ENCODE results near the gene WNT11.

Gene WNT11

GRCh38 chr11:76206327-76207081, at the start of gene WNT11:
Gene WNT11, minus strand, starts transcription at chr11:76206502. Its CDS starts 95 bp downstream, at chr11:76206407.
- DNase-seq: peak; percentile 15
- ATAC-seq (replicated peaks): peak; percentile 20 to 26
- H3K27ac Mint-ChIP-seq: no peak within 1 kb of the TSS

GRCh38 chr11:76253416-76253815, 47.1 kb upstream of the WNT11 start:
- no peak overlapping the region for H3K4me3 Mint-ChIP-seq
- peaks cover 0 to 6% of the 10 kb centered on the region in 2 donors for H3K9me3 Mint-ChIP-seq
- H3K27ac Mint-ChIP-seq: no peak overlapping the region
- H3K4me1 Mint-ChIP-seq: no peaks in the 10 kb centered on the region
- H3K36me3 Mint-ChIP-seq: peaks cover 0 to 11% of the 10 kb centered on the region in 2 donors
- DNase-seq: no peak
- ATAC-seq (replicated peaks): no peak
- peaks cover 14 to 16% of the 10 kb centered on the region in 2 donors for H3K27me3 Mint-ChIP-seq

More at GRCh38 chr11:76206327-76207081, at the start of gene WNT11:
- peaks cover 15 to 46% of the 10 kb centered on the region in 2 donors for H3K4me1 Mint-ChIP-seq
- H3K36me3 Mint-ChIP-seq: peaks cover 0 to 1% of the 10 kb centered on the region in 2 donors
- H3K4me3 Mint-ChIP-seq: peak within 1 kb of the TSS; percentile 87 to 88
- H3K27me3 Mint-ChIP-seq: peaks cover 57 to 79% of the 10 kb centered on the region in 2 donors
- H3K9me3 Mint-ChIP-seq: no peaks in the 10 kb centered on the region

DNA sequence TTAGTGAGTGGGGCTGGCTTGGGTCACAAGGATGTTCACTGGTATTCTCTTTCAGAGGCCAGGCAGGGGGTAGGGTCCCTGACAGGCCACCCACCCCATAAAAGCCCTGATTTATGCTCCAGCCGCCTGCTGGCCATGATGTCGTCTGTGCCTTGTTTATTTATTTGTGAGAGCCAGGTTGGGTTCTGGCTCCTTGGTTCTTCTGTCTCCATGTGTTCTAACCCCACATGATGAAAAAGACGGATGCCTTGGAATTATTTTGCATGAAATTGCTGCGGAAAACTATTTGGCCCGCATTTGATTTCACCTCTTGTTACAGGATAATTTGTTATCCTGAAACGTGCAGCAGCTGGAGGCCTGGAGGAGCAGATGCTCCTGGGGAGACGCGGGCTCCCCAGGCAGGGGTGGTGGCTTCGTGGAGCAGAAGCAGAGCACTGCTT, 46.3 kb upstream of the WNT11 start:
- no peak for DNase-seq
- Mint-ChIP-seq H3K4me1 (peaks cover 0 to 2% of the 10 kb centered on the region in 2 donors), H3K9me3 (peaks cover 0 to 6% of the 10 kb centered on the region in 2 donors), H3K4me3 (no peak overlapping the region), H3K27ac (no peak overlapping the region), H3K36me3 (peaks cover 0 to 11% of the 10 kb centered on the region in 2 donors), H3K27me3 (peaks cover 14 to 20% of the 10 kb centered on the region in 2 donors)
- no peak for ATAC-seq (replicated peaks)

- Mint-ChIP-seq H3K27me3 (peaks cover 18 to 20% of the 10 kb centered on the region in 2 donors), H3K27ac (no peak overlapping the region), H3K9me3 (peaks cover 0 to 6% of the 10 kb centered on the region in 2 donors), H3K36me3 (peaks cover 0 to 11% of the 10 kb centered on the region in 2 donors), H3K4me3 (no peak overlapping the region), H3K4me1 (peaks cover 0 to 2% of the 10 kb centered on the region in 2 donors)
- no peak for DNase-seq
- ATAC-seq (replicated peaks): no peak
These were observed 45.3 kb upstream of the WNT11 start for GRCh38 chr11:76251576-76251975.

DNA sequence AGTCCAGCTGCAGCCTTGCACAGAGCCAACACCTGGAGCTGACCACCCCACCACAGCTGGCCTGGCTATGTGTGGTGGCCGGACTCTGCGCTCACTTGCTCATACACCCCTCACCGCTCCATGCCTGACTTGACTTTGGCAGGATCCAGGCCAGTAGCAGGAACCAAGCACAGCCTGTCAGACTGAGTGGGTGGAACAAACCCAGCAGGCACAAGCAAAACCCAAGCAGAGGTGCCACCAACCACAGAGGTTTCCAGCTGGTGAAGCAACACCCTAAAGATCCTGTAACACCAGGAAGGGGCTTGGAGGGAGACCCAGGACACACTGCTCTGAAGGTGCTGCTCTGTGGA, 44.9 kb upstream of the WNT11 start:
- H3K27me3 Mint-ChIP-seq: peaks cover 18 to 20% of the 10 kb centered on the region in 2 donors
- ATAC-seq (replicated peaks) (no peak), DNase-seq (no peak)
- peaks cover 0 to 6% of the 10 kb centered on the region in 2 donors for H3K9me3 Mint-ChIP-seq
- peaks cover 0 to 11% of the 10 kb centered on the region in 2 donors for H3K36me3 Mint-ChIP-seq
- H3K27ac Mint-ChIP-seq: no peak overlapping the region
- peaks cover 0 to 2% of the 10 kb centered on the region in 2 donors for H3K4me1 Mint-ChIP-seq
- no peak overlapping the region for H3K4me3 Mint-ChIP-seq

DNA sequence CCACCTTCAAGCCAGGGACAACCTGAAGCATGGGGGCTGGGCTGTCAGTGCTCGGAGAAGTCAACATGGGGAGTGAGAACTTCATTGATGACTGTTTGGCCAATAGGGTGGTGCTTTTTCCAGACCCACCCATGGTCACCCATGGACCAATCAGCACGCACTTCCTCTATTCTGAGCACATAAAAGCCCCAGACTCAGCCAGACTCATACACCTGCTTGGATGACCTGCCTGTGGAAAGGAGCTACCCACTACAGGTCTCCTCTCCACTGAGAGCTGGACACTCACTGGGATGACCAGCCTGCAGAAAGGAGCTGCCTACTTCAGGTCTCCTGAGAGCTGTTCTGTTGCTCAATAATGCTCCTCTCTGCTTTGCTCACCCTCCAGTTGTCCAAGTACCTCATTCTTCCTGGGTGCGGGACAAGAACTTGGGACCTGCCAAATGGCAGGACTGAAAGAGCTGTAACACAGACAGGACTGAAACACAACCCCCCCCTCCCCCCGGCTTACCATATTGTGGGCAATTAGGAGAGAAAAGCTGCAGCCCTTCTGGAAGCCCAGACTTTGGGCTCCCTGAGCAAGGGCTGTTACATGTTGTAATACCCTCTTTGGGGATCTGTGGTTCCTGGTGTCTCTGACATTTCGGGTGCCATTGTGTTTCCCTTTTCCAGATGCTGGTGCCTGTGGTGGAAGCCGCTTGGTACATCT, 44.4 kb upstream of the WNT11 start:
- H3K27me3 Mint-ChIP-seq: peaks cover 18 to 20% of the 10 kb centered on the region in 2 donors
- no peak for ATAC-seq (replicated peaks)
- peaks cover 0 to 6% of the 10 kb centered on the region in 2 donors for H3K9me3 Mint-ChIP-seq
- peaks cover 0 to 2% of the 10 kb centered on the region in 2 donors for H3K4me1 Mint-ChIP-seq
- H3K27ac Mint-ChIP-seq: no peak overlapping the region
- no peak overlapping the region for H3K4me3 Mint-ChIP-seq
- DNase-seq: no peak
- peaks cover 0 to 11% of the 10 kb centered on the region in 2 donors for H3K36me3 Mint-ChIP-seq

DNA sequence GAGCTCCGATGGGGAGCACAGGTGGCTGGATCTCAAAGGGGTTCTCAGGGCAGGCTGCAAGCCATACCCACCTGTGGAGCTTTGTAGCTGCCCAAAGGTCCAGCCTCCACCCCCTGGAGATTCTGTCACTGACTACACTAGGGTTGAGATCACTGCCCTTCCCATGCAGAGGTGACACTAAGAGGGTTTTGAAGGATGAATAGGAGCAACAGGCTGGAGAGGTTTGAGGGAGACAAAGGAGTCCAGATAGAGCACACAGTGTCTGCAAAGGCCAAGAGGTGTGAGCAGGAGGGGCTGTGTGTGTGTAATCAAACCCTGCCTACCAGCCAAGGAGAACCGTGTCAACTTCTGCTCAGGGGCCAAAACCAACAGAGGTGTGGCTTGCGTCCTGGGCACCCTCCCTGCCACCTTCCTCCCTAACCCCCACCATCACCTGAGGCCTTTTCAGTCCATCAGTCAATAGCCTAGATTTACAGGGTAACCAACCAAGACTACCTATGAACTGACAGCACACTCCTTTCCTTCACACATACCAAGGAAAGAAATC, 43.0 kb upstream of the WNT11 start:
- Mint-ChIP-seq H3K4me3 (no peak overlapping the region), H3K4me1 (peaks cover 0 to 2% of the 10 kb centered on the region in 2 donors), H3K36me3 (peaks cover 0 to 11% of the 10 kb centered on the region in 2 donors), H3K27ac (no peak overlapping the region), H3K9me3 (peaks cover 0 to 6% of the 10 kb centered on the region in 2 donors), H3K27me3 (peaks cover 20 to 23% of the 10 kb centered on the region in 2 donors)
- no peak for DNase-seq
- ATAC-seq (replicated peaks): no peak

GRCh38 chr11:76248210-76248609, 41.9 kb upstream of the WNT11 start:
- DNase-seq: no peak
- H3K27me3 Mint-ChIP-seq: peaks cover 16 to 27% of the 10 kb centered on the region in 2 donors
- H3K36me3 Mint-ChIP-seq: peaks cover 0 to 11% of the 10 kb centered on the region in 2 donors
- no peak overlapping the region for H3K27ac Mint-ChIP-seq
- H3K4me1 Mint-ChIP-seq: peaks cover 0 to 2% of the 10 kb centered on the region in 2 donors
- ATAC-seq (replicated peaks): peak in 1 of 2 donors; percentile 31
- no peak overlapping the region for H3K4me3 Mint-ChIP-seq
- H3K9me3 Mint-ChIP-seq: peaks cover 0 to 6% of the 10 kb centered on the region in 2 donors

GRCh38 chr11:76247091-76247490, 40.8 kb upstream of the WNT11 start:
- no peak overlapping the region for H3K4me3 Mint-ChIP-seq
- H3K27ac Mint-ChIP-seq: peak overlapping the region; percentile 14
- DNase-seq: no peak
- peaks cover 0 to 2% of the 10 kb centered on the region in 2 donors for H3K4me1 Mint-ChIP-seq
- ATAC-seq (replicated peaks): no peak
- H3K9me3 Mint-ChIP-seq: peaks cover 0 to 5% of the 10 kb centered on the region in 2 donors
- H3K36me3 Mint-ChIP-seq: peaks cover 0 to 11% of the 10 kb centered on the region in 2 donors
- H3K27me3 Mint-ChIP-seq: peaks cover 15 to 32% of the 10 kb centered on the region in 2 donors

DNA sequence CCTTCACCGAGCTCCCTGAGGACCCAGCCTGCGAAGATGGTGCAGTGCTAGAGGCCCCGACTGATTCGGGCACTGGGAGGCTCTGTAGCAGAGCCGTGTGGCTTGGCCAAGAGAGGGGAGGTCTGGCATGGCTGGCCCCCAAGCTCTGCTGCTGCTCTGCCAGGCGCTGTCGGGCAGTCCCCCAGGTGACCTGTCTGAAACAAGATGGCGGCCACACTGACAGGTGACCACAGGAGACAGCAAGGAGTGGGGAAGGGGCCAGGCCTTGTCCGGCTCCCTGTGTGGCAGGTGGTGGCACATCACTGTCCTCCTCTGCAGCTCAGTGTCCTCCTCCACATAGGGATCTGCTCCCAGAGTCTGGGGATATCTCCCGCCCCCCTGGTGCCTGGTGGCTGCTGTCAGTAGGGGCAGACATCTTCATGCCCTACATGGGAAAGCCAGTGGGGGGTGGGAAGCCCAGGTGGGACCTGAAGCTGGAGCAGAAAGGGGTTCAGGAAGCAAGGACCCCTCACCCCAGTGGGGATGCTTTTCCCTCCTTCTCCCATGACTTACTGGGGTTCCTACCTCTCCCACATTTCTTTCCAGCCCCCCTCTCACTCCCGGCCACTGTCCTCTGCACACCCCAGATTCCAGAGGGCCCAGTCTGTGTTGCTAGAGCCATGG, 40.1 kb upstream of the WNT11 start:
- ATAC-seq (replicated peaks) (no peak), DNase-seq (no peak)
- Mint-ChIP-seq H3K27me3 (peaks cover 13 to 26% of the 10 kb centered on the region in 2 donors), H3K36me3 (peaks cover 0 to 9% of the 10 kb centered on the region in 2 donors), H3K4me3 (no peak overlapping the region), H3K9me3 (peaks cover 0 to 2% of the 10 kb centered on the region in 2 donors), H3K27ac (peak overlapping the region; percentile 14), H3K4me1 (peaks cover 0 to 2% of the 10 kb centered on the region in 2 donors)

GRCh38 chr11:76245720-76246119, 39.4 kb upstream of the WNT11 start:
- H3K27ac Mint-ChIP-seq: no peak overlapping the region
- H3K9me3 Mint-ChIP-seq: no peaks in the 10 kb centered on the region
- H3K4me1 Mint-ChIP-seq: peaks cover 0 to 2% of the 10 kb centered on the region in 2 donors
- ATAC-seq (replicated peaks) (no peak), DNase-seq (no peak)
- no peak overlapping the region for H3K4me3 Mint-ChIP-seq
- H3K27me3 Mint-ChIP-seq: peaks cover 15 to 25% of the 10 kb centered on the region in 2 donors
- peaks cover 0 to 8% of the 10 kb centered on the region in 2 donors for H3K36me3 Mint-ChIP-seq

GRCh38 chr11:76244316-76244851, 38.1 kb upstream of the WNT11 start:
- H3K4me1 Mint-ChIP-seq: peaks cover 2 to 5% of the 10 kb centered on the region in 2 donors
- H3K9me3 Mint-ChIP-seq: no peaks in the 10 kb centered on the region
- DNase-seq: no peak
- ATAC-seq (replicated peaks): no peak
- H3K27me3 Mint-ChIP-seq: peaks cover 18 to 31% of the 10 kb centered on the region in 2 donors
- no peak overlapping the region for H3K4me3 Mint-ChIP-seq
- no peak overlapping the region for H3K27ac Mint-ChIP-seq
- H3K36me3 Mint-ChIP-seq: peaks cover 0 to 4% of the 10 kb centered on the region in 2 donors

- Mint-ChIP-seq H3K36me3 (no peaks in the 10 kb centered on the region), H3K4me3 (no peak overlapping the region)
- no peak for ATAC-seq (replicated peaks)
These were observed 37.6 kb upstream of the WNT11 start for GRCh38 chr11:76243957-76244285.

More at GRCh38 chr11:76243957-76244285, 37.6 kb upstream of the WNT11 start:
- peaks cover 2 to 5% of the 10 kb centered on the region in 2 donors for H3K4me1 Mint-ChIP-seq
- peaks cover 14 to 31% of the 10 kb centered on the region in 2 donors for H3K27me3 Mint-ChIP-seq
- no peak for DNase-seq
- H3K9me3 Mint-ChIP-seq: no peaks in the 10 kb centered on the region
- H3K27ac Mint-ChIP-seq: no peak overlapping the region

All from stimulated activated naive B cell treated with anti-CD40 and anti-IgM and Interleukin-4, amounts not matched to agents 10 μg/mL and 1 μg/mL and 100 μg/mL, for 72 hours (primary cell).